Skeletal muscle tissue (tissue), 4 donors: ENCODE results near the gene JAKMIP1. TPM values are rescaled to one million over a fixed set of nuclear protein-coding genes. Genes with fewer than 3 reads are reported as not detected.

Experiments used
- H3K27ac ChIP-seq: one replicate; pipeline ENCODE4 v1.7.0; 2013; ENCODE audit warnings: mild to moderate bottlenecking, low read depth, low read length, inconsistent platforms
- H3K27me3 ChIP-seq, 3 donors: one replicate each; pipeline ENCODE4 v1.7.0; 2013; ENCODE audit warnings: low read length in 3 of 3; ENCODE audit not compliant: control insufficient read depth in 3 of 3, insufficient read depth in 3 of 3
- H3K36me3 ChIP-seq, 3 donors: one replicate each; pipeline ENCODE4 v1.7.0; 2013; ENCODE audit warnings: low read length in 3 of 3; ENCODE audit not compliant: control insufficient read depth in 3 of 3, insufficient read depth in 3 of 3
- H3K4me1 ChIP-seq, 3 donors: one replicate each; pipeline ENCODE4 v1.7.0; 2013; ENCODE audit warnings: low read length in 3 of 3, mild to moderate bottlenecking in 3 of 3; ENCODE audit not compliant: control insufficient read depth in 3 of 3, insufficient read depth in 3 of 3
- H3K4me3 ChIP-seq, 3 donors: one replicate each; pipeline ENCODE4 v1.7.0; 2013; ENCODE audit warnings: low read length in 3 of 3
- H3K9ac ChIP-seq, 3 donors: one replicate each; pipeline ENCODE4 v1.7.0; 2013; ENCODE audit warnings: low read length in 3 of 3, mild to moderate bottlenecking in 3 of 3, moderate library complexity in 2 of 3, low read depth in 1 of 3
- H3K9me3 ChIP-seq, 3 donors: one replicate each; pipeline ENCODE4 v1.7.0; 2013; ENCODE audit warnings: low read length in 3 of 3; ENCODE audit not compliant: control insufficient read depth in 3 of 3
- total RNA-seq: library from RNA; depleted of rRNA; stranded (reverse); fragments of >200 nt; gene quantifications from one replicate; pipeline ENCODE4 v1.2.3, GENCODE V29; 2014
- donor health status: Osteomylitis.

The JAKMIP1 gene
- total RNA-seq, 1 donor from 2014 or later: not detected

DNA sequence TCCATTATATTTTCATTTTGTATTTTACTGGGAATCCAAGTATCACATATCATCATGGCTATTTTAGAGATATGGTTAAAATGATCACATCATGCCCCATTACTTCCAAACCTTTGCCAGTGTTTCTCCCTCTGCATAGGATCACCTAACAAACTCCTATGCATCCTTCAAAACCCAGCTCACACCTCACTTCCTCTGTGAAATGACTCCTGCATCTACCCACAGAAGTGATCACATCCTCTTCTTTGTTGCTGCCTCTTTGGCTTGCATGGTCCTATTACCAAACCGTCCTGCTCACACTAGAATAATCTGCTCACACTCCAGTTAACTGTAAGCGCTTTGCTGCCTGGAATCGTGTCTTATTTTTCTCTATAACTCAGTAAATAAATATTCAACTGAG, 107.4 kb downstream of the JAKMIP1 start:
- no peak overlapping the region for H3K9ac ChIP-seq
- H3K4me1 ChIP-seq: no peaks in the 10 kb centered on the region
- H3K36me3 ChIP-seq: no peaks in the 10 kb centered on the region
- H3K4me3 ChIP-seq: no peak overlapping the region
- no peaks in the 10 kb centered on the region for H3K9me3 ChIP-seq
- peaks cover 7 to 33% (median 10%) of the 10 kb centered on the region in 3 donors for H3K27me3 ChIP-seq
- H3K27ac ChIP-seq: no peak overlapping the region

DNA sequence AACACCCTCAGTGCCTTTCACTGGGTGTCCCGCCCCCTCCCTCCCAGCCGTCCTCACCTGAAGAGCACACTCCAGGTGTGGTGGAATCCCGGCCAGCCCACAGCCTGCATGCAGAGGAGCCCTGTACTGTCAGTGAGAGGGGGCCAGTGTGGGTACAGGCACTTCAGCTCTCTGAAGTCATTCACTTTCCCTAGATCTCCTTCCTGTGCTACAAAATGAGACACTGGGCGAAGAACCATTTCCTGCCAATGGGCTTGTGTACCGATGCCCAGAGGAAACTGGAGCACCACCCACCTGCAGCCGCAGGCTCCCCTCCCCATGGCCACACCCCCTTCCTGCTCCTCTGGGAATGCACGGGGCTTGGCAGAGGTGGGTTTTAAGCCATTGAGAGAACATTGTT, 108.2 kb downstream of the JAKMIP1 start:
- Histone ChIP-seq H3K27me3 (peaks cover 7 to 33% (median 10%) of the 10 kb centered on the region in 3 donors), H3K9me3 (no peaks in the 10 kb centered on the region), H3K27ac (no peak overlapping the region), H3K36me3 (no peaks in the 10 kb centered on the region), H3K9ac (no peak overlapping the region), H3K4me1 (no peaks in the 10 kb centered on the region), H3K4me3 (no peak overlapping the region)

GRCh38 chr4:6090931-6091330, 109.4 kb downstream of the JAKMIP1 start:
- Histone ChIP-seq H3K4me1 (no peaks in the 10 kb centered on the region), H3K9ac (no peak overlapping the region), H3K36me3 (no peaks in the 10 kb centered on the region), H3K27ac (no peak overlapping the region), H3K4me3 (no peak overlapping the region), H3K27me3 (peaks cover 7 to 33% (median 10%) of the 10 kb centered on the region in 3 donors), H3K9me3 (no peaks in the 10 kb centered on the region)

DNA sequence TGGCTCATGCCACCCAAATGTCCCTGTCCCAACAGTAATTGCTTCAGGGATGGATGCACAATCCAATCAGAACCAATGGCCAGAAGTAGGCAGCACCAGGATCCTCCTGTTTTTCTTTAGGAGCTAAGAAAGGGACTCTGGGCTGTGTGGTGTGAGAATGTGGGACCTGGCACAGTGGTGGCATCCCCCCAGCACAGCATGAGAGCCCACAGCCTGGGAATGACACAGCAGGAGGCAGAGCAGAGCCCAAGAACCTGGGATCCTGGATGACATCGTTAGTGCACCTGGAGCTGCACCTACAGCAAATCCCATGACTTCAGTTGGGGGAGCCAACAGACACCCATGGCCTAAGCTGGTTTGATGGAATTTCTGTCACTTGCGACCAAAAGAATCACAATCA, 111.4 kb downstream of the JAKMIP1 start:
- no peak overlapping the region for H3K4me3 ChIP-seq
- H3K9ac ChIP-seq: no peak overlapping the region
- H3K27me3 ChIP-seq: peaks cover 7 to 25% (median 10%) of the 10 kb centered on the region in 3 donors
- H3K9me3 ChIP-seq: no peaks in the 10 kb centered on the region
- no peaks in the 10 kb centered on the region for H3K36me3 ChIP-seq
- no peak overlapping the region for H3K27ac ChIP-seq
- no peaks in the 10 kb centered on the region for H3K4me1 ChIP-seq

- H3K4me3 ChIP-seq: no peak overlapping the region
- no peaks in the 10 kb centered on the region for H3K36me3 ChIP-seq
- peaks cover 7 to 20% (median 10%) of the 10 kb centered on the region in 3 donors for H3K27me3 ChIP-seq
- H3K27ac ChIP-seq: no peak overlapping the region
- no peaks in the 10 kb centered on the region for H3K4me1 ChIP-seq
- H3K9ac ChIP-seq: no peak overlapping the region
- H3K9me3 ChIP-seq: no peaks in the 10 kb centered on the region
These were observed 112.5 kb downstream of the JAKMIP1 start for GRCh38 chr4:6087669-6088341.

DNA sequence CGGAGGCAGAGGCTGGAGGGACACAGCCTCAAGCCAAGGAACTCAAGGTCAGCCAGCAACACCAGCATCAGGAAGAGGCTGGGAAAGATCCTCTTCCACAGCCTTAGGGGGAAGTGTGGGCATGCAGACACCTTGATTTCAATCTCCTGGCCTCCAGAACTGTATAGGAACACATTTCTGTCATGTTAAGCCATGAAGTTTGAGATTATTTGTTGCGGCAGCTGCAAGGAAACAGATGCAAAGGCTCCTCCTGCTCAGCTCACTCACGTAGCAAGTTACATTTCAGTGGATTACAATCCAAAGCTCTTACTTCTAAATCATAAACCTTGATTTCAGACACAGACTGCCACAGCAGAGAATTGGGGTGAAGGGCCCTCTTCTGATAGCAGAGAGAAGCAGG, 113.5 kb downstream of the JAKMIP1 start:
- Histone ChIP-seq H3K9ac (no peak overlapping the region), H3K27me3 (peaks cover 7 to 13% (median 10%) of the 10 kb centered on the region in 3 donors), H3K36me3 (no peaks in the 10 kb centered on the region), H3K4me3 (no peak overlapping the region), H3K27ac (no peak overlapping the region), H3K9me3 (no peaks in the 10 kb centered on the region), H3K4me1 (no peaks in the 10 kb centered on the region)

- Histone ChIP-seq H3K27me3 (peaks cover 7 to 14% (median 10%) of the 10 kb centered on the region in 3 donors), H3K9me3 (no peaks in the 10 kb centered on the region), H3K27ac (no peak overlapping the region), H3K4me1 (no peaks in the 10 kb centered on the region), H3K36me3 (no peaks in the 10 kb centered on the region), H3K4me3 (no peak overlapping the region), H3K9ac (no peak overlapping the region)
These were observed 114.4 kb downstream of the JAKMIP1 start for GRCh38 chr4:6085691-6086628.

GRCh38 chr4:6085028-6085690, 115.2 kb downstream of the JAKMIP1 start:
- Histone ChIP-seq H3K4me1 (no peaks in the 10 kb centered on the region), H3K27me3 (peaks cover 5 to 18% (median 7%) of the 10 kb centered on the region in 3 donors), H3K36me3 (no peaks in the 10 kb centered on the region), H3K9ac (no peak overlapping the region), H3K9me3 (no peaks in the 10 kb centered on the region), H3K4me3 (no peak overlapping the region), H3K27ac (no peak overlapping the region)

DNA sequence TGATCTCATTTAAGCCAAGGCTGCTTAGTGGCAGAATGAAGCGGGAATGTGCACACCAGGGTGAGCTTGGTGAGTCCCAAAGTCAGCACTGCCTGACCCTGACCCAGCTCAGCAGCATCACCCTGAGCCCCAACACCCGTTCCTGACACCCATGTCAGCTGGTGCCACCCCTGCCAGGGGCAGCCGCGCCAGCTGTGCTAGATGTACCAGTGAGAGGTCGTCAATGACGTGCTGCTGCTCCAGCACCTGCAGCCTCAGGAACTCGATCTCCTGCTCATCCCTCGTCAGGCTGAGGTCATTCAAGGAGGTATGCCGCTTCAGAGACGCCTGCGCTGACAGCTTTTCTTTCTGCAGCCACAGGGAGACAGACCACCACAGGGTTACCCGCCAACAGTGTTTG, 120.4 kb downstream of the JAKMIP1 start:
- Histone ChIP-seq H3K27me3 (peaks cover 0 to 10% (median 0%) of the 10 kb centered on the region in 3 donors), H3K4me1 (no peaks in the 10 kb centered on the region), H3K9ac (no peak overlapping the region), H3K27ac (no peak overlapping the region), H3K36me3 (no peaks in the 10 kb centered on the region), H3K4me3 (no peak overlapping the region), H3K9me3 (no peaks in the 10 kb centered on the region)
